T-helper 2 cell (primary cell): ENCODE measurements around the gene SNRPD2.
"Not testable (repeated sequence)": the region's sequence is repeated elsewhere in the genome, so short reads cannot be mapped to it uniquely, and the experiment has no call there.

ENCODE experiments used
- DNase-seq, 5 experiments: peaks; one replicate each; pipeline versions ENCODE4 v3.0.0 to v3.0.0-alpha.2; 2012 to 2022
- total RNA-seq, 2 donors: gene quantifications; one replicate each; lab custom pipeline; 2026; lab: John Stamatoyannopoulos, UW

The SNRPD2 gene
- 57.4 to 91.6 reads per million in 2 donors for total RNA-seq

- peak; percentile 76 to 93 (median 87) for DNase-seq
Observed at GRCh38 chr19:45691516-45692186, at the start of gene SNRPD2. TSS of gene SNRPD2 (minus strand) at chr19:45691953. CDS start at chr19:45691888, 65 bp downstream.

- no peak for DNase-seq
Observed at GRCh38 chr19:45739498-45740439, 48.0 kb upstream of the SNRPD2 start.

DNA sequence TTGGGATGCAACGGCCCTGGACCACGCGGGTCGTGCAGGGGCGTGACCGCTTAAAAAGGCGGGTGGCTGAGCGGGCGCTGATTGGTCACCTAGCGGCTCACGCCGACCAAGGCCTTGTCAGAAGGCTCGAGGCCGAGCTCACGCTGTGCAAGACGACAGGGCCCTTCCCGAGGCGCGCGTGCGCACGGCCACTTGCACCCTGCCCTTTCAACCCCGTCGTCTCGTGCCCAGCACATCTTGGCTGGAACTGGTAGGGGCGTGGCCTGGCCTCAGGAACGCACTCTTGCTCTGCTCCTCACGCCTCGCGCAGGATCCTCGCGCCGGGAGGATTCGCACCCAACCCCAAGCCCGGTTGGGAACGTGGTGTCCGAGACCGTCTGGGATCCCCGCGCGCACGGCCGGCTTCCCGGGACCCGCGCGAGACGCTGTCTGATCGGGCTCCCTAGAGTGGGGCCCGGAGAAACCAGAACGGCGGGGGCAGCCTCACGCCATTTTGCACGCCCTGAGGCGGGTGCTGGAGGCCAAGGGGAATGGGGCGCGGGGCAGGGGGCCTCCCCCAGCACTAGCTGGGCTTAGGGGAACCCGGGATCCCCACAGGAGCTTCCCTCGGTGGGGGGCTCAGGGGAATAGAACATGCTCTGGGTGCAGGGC is 41.5 kb upstream of the SNRPD2 start, which contains the start of gene MEIOSIN:
TSS of gene MEIOSIN (plus strand) at position 280 of the 651 bp plus-strand sequence. CDS start 1,938 bp downstream, outside the sequence.
- no peak for DNase-seq

DNA sequence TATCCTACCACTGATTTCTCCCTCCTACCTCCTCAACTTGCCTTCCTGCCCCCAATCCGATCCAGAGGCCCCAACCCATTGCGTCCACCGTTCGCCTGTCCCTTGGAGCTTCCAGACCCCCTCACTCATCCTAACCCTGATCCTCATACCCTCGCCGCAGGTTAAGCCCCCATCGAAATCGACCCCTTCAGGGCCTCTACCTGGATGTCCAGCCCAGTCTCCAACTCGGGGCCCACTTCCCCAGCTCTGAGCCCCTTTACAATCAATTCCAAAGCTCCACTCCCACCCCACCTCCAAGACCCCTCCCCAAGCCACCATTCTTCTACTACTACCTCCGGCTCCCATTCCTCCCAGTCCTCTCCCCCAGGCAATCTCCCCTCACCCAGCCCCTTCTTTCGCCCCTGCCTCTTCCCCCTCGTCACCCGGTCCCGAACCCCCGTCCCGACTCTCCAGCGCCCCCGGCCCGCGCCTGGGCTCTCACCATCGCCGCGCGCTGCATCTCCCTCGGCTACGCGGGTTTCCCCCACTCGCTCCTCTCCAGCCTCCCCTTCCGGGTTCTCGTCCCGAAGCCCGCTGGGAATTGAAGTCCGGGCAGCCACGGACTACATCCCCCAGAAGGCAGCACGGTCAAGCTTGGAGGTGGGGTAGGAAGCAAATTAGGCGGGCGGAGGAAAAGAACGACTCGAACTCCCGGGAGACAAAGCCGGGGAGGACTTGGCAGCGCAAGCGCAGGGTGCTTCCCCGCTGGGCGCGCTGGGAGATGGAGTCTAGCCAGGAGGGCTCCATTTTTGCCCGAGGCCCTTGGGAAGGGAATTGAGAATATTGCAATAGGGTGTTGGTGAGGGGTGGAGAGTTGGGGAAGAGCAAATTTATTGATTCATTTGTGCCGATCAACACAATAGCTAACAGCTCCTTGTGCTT is 38.9 kb upstream of the SNRPD2 start, which contains the start of gene FBXO46:
TSS of gene FBXO46 (minus strand) at position 529 of the 921 bp plus-strand sequence. CDS start 17,401 bp downstream, outside the sequence.
- DNase-seq: peak; percentile 75 to 97 (median 91)

- DNase-seq: no peak
Observed at GRCh38 chr19:45729800-45730290, 38.1 kb upstream of the SNRPD2 start.

GRCh38 chr19:45728683-45729082 is 36.9 kb upstream of the SNRPD2 start:
- not testable (repeated sequence) for DNase-seq

- DNase-seq: not testable (repeated sequence)
Observed at GRCh38 chr19:45720065-45720464, 28.3 kb upstream of the SNRPD2 start.

- no peak for DNase-seq
Observed at GRCh38 chr19:45717983-45718650, 26.4 kb upstream of the SNRPD2 start.

GRCh38 chr19:45717131-45717982 is 25.6 kb upstream of the SNRPD2 start:
- DNase-seq: peak; percentile 93 to 100 (median 97)

- DNase-seq: peak in 1 of 5 experiments; percentile 27
Observed at GRCh38 chr19:45716359-45717130, 24.8 kb upstream of the SNRPD2 start.

GRCh38 chr19:45715139-45715538 is 23.4 kb upstream of the SNRPD2 start:
- DNase-seq: no peak

GRCh38 chr19:45713141-45713540 is 21.4 kb upstream of the SNRPD2 start:
- no peak for DNase-seq

- no peak for DNase-seq
Observed at GRCh38 chr19:45712699-45713067, 20.9 kb upstream of the SNRPD2 start.

- no peak for DNase-seq
Observed at GRCh38 chr19:45711851-45712698, 20.3 kb upstream of the SNRPD2 start.

GRCh38 chr19:45710356-45711130 is 18.8 kb upstream of the SNRPD2 start:
- no peak for DNase-seq

DNA sequence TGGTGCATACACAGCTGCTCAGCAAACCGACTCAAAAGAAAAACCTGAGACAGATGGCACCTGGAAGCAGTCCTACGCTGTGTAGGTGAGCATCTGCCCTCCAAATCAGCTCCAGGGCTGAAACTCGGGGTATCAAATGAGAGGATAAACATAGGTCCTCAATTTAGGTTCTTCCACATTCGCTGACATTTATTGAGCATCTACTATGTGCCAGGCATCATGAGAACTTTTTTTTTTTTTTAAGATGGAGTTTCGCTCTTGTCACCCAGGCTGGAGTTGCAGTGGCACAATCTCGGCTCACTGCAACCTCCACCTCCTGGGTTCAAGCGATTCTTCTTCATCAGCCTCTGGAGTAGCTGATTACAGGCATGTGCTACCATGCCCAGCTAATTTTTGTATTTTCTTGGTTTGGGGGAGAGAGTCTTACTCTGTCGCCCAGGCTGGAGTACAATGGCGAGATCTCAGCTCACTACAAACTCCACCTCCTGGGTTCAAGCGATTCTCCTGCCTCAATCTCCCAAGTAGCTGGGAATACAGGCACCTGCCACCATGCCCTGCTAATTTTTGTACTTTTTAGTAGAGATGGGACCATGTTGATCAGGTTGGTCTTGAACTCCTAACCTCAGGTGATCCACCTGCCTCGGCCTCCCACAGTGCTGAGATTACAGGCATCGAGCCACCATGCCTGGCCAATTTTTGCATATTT is 14.1 kb upstream of the SNRPD2 start:
- no peak for DNase-seq

- no peak for DNase-seq
Observed at GRCh38 chr19:45705115-45705514, 13.4 kb upstream of the SNRPD2 start.
